Small intestine (tissue), 7 donors: ENCODE measurements around the gene CHML. TPM values are rescaled to one million over a fixed set of nuclear protein-coding genes. Genes with fewer than 3 reads are reported as not detected.

Source experiments
- DNase-seq, 2 donors: peaks; one replicate each; pipeline versions ENCODE4 v3.0.0 to v3.0.0-alpha.2; 2013
- FAIRE-seq: peaks from 2 replicates; lab custom pipeline; 2012; peaks lifted over from hg19 to GRCh38; lab: Jason Lieb, UNC
- H3K27ac ChIP-seq, 3 donors: one replicate each; pipeline ENCODE4 v1.5.1; 2013; ENCODE audit warnings: low read length in 2 of 3, mild to moderate bottlenecking in 2 of 3, control low read depth in 1 of 3, inconsistent platforms in 1 of 3, low read depth in 1 of 3, moderate library complexity in 1 of 3
- H3K27me3 ChIP-seq, 3 donors: one replicate each; pipeline ENCODE4 v1.6.1; 2013; ENCODE audit warnings: low read length in 3 of 3, inconsistent platforms in 1 of 3; ENCODE audit not compliant: control insufficient read depth in 3 of 3, insufficient read depth in 3 of 3
- H3K36me3 ChIP-seq, 3 donors: one replicate each; pipeline ENCODE4 v1.6.1; 2013; ENCODE audit warnings: low read length in 3 of 3, inconsistent platforms in 1 of 3, low read depth in 1 of 3, mild to moderate bottlenecking in 1 of 3, moderate library complexity in 1 of 3; ENCODE audit not compliant: control insufficient read depth in 3 of 3, insufficient read depth in 2 of 3
- H3K4me1 ChIP-seq, 3 donors: one replicate each; pipeline ENCODE4 v1.6.1; 2013; ENCODE audit warnings: low read length in 2 of 3, inconsistent platforms in 1 of 3, low read depth in 1 of 3, mild to moderate bottlenecking in 1 of 3, moderate library complexity in 1 of 3; ENCODE audit not compliant: control insufficient read depth in 3 of 3, insufficient read depth in 2 of 3
- H3K4me3 ChIP-seq, 3 donors: one replicate each; pipeline ENCODE4 v1.5.1; 2013; ENCODE audit warnings: low read length in 3 of 3, control low read depth in 1 of 3, inconsistent platforms in 1 of 3, low read depth in 1 of 3, mild to moderate bottlenecking in 1 of 3, moderate library complexity in 1 of 3
- H3K9me3 ChIP-seq, 2 donors: one replicate each; pipeline ENCODE4 v1.6.1; 2013; ENCODE audit warnings: low read depth in 1 of 2, low read length in 1 of 2; ENCODE audit not compliant: control insufficient read depth in 2 of 2, insufficient read depth in 1 of 2
- WGBS, 3 donors: extraction: QIAGEN DNeasy Blood & Tissue Kit; methylation state at CpG; one replicate each; pipeline ENCODE4 v1.1.7; 2013; 5-methylcytosine and 5-hydroxymethylcytosine counted together
- polyA plus RNA-seq, 4 donors: library from polyadenylated mRNA; stranded (reverse) in 3 of 4; unstranded in 1 of 4; fragments of 200-250 nt in 3 of 4; fragments of 120-200 nt in 1 of 4; gene quantifications; one replicate each; pipeline versions ENCODE4 v1.2.1 to v1.2.3, GENCODE V29; 2013
- donor health status: healthy with polysubstance abuse.
- donor health status: control.
- donor health status: control.
- donor health status: Bipolar disorder and iron deficiency.
- donor health status: healthy.

CHML gene
- polyA plus RNA-seq, 4 donors, result 1.3 to 16.0 (median 2.2) TPM

GRCh38 chr1:241658081-241658793 is 18.1 kb upstream of the CHML start:
- Histone ChIP-seq H3K27ac (no peak overlapping the region), H3K9me3 (peaks cover 0 to 2% of the 10 kb centered on the region in 2 donors), H3K36me3 (no peaks in the 10 kb centered on the region), H3K4me3 (no peak overlapping the region), H3K4me1 (no peaks in the 10 kb centered on the region), H3K27me3 (no peaks in the 10 kb centered on the region)
- DNase-seq (no peak), FAIRE-seq (no peak)
- WGBS, 3 donors, result 89 to 91% (median 90%) methylated on average over 3 of the region's 3 CpGs

- H3K27me3 ChIP-seq, result no peaks in the 10 kb centered on the region
- no peak overlapping the region for H3K27ac ChIP-seq
- peaks cover 0 to 2% of the 10 kb centered on the region in 2 donors for H3K9me3 ChIP-seq
- no peaks in the 10 kb centered on the region for H3K36me3 ChIP-seq
- no peak overlapping the region for H3K4me3 ChIP-seq
- DNase-seq (no peak), FAIRE-seq (no peak)
- WGBS, 3 donors, result 55 to 83% (median 70%) methylated on average over 1 of the region's 1 CpG
- H3K4me1 ChIP-seq, result no peaks in the 10 kb centered on the region
These were observed 14.5 kb upstream of the CHML start for GRCh38 chr1:241654641-241655040.

GRCh38 chr1:241654019-241654418 is 13.8 kb upstream of the CHML start:
- DNase-seq (no peak), FAIRE-seq (no peak)
- Histone ChIP-seq H3K9me3 (peaks cover 0 to 2% of the 10 kb centered on the region in 2 donors), H3K4me3 (no peak overlapping the region), H3K4me1 (no peaks in the 10 kb centered on the region), H3K27ac (no peak overlapping the region), H3K27me3 (no peaks in the 10 kb centered on the region), H3K36me3 (no peaks in the 10 kb centered on the region)
- WGBS, 3 donors, result 45 to 58% (median 49%) methylated on average over 1 of the region's 1 CpG

- Histone ChIP-seq H3K4me3 (no peak within 1 kb of the TSS), H3K9me3 (no peaks in the 10 kb centered on the region), H3K27me3 (no peaks in the 10 kb centered on the region), H3K4me1 (no peaks in the 10 kb centered on the region), H3K36me3 (no peaks in the 10 kb centered on the region), H3K27ac (no peak within 1 kb of the TSS)
- no peak for DNase-seq
- FAIRE-seq, result no peak
- WGBS, 3 donors, result 84 to 89% (median 89%) methylated on average over 4 of the region's 4 CpGs
These were observed 11.8 kb upstream of the CHML start, which contains the start of gene WDR64 for GRCh38 chr1:241652012-241652411. TSS of gene WDR64 (plus strand) at chr1:241652281. CDS start at chr1:241652485, 204 bp downstream.

DNA sequence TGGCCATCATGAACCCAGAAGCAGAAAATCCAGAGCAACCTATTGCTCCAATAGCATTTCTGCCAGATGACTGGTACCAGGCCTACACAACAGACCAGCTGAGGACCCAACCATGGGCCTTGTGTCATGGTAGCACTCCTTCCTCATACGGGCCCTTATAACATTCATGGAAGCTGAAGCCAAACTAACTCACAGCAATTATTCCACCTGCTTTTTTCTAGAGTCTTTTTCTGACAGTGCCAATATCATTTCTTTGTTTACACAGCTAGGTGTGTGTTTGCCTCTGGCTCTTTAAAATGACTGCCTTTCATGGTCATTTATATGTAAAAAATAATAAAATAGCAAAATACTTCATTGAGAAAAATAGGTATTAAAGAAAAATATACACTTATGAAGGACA is 8.0 kb upstream of the CHML start:
- H3K4me3 ChIP-seq, result no peak overlapping the region
- no peak for FAIRE-seq

DNA sequence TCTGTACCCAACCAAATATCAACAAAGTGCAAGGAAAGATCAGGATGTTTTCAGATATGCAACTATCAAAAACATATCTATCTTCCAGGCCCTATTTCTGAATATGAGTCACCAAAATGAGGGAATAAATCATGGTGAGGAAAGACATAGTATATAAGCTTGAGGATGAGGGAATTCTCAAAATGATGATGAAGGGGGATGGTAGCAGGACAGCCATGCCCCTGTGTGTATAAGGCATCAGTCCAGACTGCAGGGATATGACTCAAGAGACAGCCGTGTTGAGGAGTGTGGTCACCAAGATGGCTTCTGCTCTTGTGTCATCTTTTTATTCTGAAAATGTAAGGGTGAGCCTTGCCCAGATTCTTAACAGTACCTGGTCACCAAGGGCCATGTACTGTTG is 7.5 kb upstream of the CHML start:
- peaks cover 0 to 4% of the 10 kb centered on the region in 2 donors for H3K9me3 ChIP-seq
- H3K36me3 ChIP-seq, result no peaks in the 10 kb centered on the region
- no peak overlapping the region for H3K4me3 ChIP-seq
- no peak for DNase-seq
- no peaks in the 10 kb centered on the region for H3K27me3 ChIP-seq
- WGBS, 3 donors, result 75 to 82% (median 79%) methylated on average over 1 of the region's 1 CpG
- no peak for FAIRE-seq
- no peaks in the 10 kb centered on the region for H3K4me1 ChIP-seq
- no peak overlapping the region for H3K27ac ChIP-seq

More for the DNA sequence above, 8.0 kb upstream of the CHML start:
- no peak overlapping the region for H3K27ac ChIP-seq
- H3K9me3 ChIP-seq, result peaks cover 0 to 1% of the 10 kb centered on the region in 2 donors
- DNase-seq, result no peak
- no peaks in the 10 kb centered on the region for H3K36me3 ChIP-seq
- no peaks in the 10 kb centered on the region for H3K27me3 ChIP-seq
- WGBS, 3 donors, result 70 to 86% (median 80%) methylated on average over 1 of the region's 1 CpG
- no peaks in the 10 kb centered on the region for H3K4me1 ChIP-seq

- H3K36me3 ChIP-seq, result no peaks in the 10 kb centered on the region
- DNase-seq (no peak), FAIRE-seq (no peak)
- 72 to 86% (median 77%) methylated on average over 7 of the region's 7 CpGs for WGBS, 3 donors
- peaks cover 0 to 11% of the 10 kb centered on the region in 2 donors for H3K9me3 ChIP-seq
- H3K27ac ChIP-seq, result no peak overlapping the region
- no peak overlapping the region for H3K4me3 ChIP-seq
- no peaks in the 10 kb centered on the region for H3K27me3 ChIP-seq
- peaks cover 0 to 3% (median 0%) of the 10 kb centered on the region in 3 donors for H3K4me1 ChIP-seq
These were observed 6.0 kb upstream of the CHML start for GRCh38 chr1:241646201-241646600.

- H3K36me3 ChIP-seq, result no peaks in the 10 kb centered on the region
- no peaks in the 10 kb centered on the region for H3K27me3 ChIP-seq
- peaks cover 0 to 12% of the 10 kb centered on the region in 2 donors for H3K9me3 ChIP-seq
- no peak for DNase-seq
- H3K27ac ChIP-seq, result no peak overlapping the region
- H3K4me3 ChIP-seq, result no peak overlapping the region
- 74 to 88% (median 82%) methylated on average over 4 of the region's 4 CpGs for WGBS, 3 donors
- H3K4me1 ChIP-seq, result peaks cover 0 to 10% (median 2%) of the 10 kb centered on the region in 3 donors
- FAIRE-seq, result no peak
These were observed 5.0 kb upstream of the CHML start for GRCh38 chr1:241645199-241645598.
